D721Med (cell line): ENCODE results near the gene ZNF530.

Experiments
- DNase-seq: peaks from one replicate; pipeline ENCODE4 v3.0.0; 2011; ENCODE audit warnings: low spot score; ENCODE audit not compliant: insufficient read length
- FAIRE-seq: peaks from 2 replicates; lab custom pipeline; 2011; peaks lifted over from hg19 to GRCh38; lab: Jason Lieb, UNC
- TF ChIP-seq, protein P1 (sequence below): IDR thresholded peaks from 2 replicates; pipeline ENCODE4 v1.5.1; 2012; ENCODE audit warnings: mild to moderate bottlenecking, control low read depth; ENCODE audit not compliant: insufficient read depth; ENCODE audit errors: missing control alignments

The ZNF530 gene

DNA sequence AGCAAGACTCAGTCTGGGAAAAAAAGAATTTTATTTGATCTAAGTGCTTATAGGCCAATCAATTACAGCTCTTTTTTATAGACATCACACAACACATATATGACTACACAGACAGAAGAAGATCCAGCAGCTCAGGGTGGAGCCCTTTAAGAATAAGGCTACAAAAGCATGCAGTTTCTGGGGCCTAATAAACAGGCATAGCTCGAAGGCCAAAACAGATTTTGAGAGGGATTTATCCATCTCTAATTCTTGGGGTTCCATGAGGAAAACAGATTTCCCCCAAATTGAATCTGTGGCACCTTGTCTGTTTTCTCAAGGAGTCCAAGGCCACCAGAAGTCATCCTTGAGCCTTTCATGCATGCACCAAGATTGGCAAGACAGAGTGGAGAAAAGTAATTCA is 36.1 kb upstream of the ZNF530 start:
- TF ChIP-seq, protein P1, sequence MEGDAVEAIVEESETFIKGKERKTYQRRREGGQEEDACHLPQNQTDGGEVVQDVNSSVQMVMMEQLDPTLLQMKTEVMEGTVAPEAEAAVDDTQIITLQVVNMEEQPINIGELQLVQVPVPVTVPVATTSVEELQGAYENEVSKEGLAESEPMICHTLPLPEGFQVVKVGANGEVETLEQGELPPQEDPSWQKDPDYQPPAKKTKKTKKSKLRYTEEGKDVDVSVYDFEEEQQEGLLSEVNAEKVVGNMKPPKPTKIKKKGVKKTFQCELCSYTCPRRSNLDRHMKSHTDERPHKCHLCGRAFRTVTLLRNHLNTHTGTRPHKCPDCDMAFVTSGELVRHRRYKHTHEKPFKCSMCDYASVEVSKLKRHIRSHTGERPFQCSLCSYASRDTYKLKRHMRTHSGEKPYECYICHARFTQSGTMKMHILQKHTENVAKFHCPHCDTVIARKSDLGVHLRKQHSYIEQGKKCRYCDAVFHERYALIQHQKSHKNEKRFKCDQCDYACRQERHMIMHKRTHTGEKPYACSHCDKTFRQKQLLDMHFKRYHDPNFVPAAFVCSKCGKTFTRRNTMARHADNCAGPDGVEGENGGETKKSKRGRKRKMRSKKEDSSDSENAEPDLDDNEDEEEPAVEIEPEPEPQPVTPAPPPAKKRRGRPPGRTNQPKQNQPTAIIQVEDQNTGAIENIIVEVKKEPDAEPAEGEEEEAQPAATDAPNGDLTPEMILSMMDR = no peak
- FAIRE-seq (no peak), DNase-seq (no peak)

DNA sequence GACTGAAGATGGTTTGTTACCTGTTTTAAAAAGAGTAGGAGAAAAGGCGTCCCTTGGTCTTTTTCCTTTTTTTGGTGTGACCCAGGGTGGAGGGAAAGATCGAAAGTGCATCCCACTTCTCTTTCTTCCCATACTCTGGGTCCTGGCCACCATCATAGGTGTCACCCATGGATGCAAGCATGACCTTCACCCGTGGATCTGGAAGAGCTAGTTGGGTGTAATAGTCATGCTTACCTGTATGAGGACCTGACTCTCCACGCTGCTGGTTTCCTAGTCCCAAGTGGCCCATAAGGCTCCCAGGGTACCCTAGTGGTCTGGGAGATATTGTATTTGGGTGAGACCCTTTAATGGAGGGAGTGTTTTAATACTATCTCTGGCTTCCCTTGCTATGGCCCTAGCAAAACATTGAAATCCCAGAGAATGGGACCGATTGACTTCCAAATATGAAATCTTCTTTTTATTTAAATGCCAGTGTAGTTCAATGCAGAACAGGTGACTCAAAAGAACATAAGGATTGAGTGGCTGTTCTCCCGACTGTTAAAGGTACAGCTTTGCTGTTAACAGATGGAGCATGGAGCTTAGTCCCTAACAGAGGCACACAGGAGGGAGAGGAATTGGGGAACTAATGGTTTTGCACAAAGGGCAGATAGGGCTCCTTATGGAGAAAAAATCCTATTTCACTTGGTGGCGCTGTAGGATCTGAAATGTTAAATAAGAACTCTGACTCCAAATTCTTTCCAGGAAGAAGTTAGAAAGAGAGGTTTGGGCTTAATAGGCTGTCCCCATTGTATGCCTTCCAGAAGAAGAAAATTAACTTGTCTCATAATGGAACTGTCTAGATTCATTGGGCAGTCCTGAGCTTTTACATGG is 33.1 kb upstream of the ZNF530 start:
- no peak for FAIRE-seq
- TF ChIP-seq, protein P1 = no peak
- DNase-seq = no peak

DNA sequence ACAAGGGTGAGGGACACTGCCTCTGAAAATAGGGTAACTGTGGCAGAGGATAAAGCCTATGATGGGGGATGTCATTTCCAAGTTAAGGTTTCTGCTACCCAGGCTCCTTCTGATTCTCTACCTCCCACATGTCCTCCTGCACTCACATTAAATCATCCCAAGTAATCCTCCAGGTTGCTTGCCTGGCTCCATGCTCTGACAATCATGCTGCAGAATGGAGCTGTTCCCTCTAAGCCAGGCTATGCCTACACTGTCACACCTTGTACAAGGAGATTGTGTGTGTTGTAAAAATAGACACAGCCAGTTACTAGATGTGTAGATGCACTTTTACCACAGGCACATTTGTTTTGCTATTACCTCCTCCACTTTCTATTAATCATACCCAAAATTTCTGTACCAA is 29.0 kb upstream of the ZNF530 start:
- no peak for DNase-seq
- TF ChIP-seq, protein P1 = no peak
- no peak for FAIRE-seq

DNA sequence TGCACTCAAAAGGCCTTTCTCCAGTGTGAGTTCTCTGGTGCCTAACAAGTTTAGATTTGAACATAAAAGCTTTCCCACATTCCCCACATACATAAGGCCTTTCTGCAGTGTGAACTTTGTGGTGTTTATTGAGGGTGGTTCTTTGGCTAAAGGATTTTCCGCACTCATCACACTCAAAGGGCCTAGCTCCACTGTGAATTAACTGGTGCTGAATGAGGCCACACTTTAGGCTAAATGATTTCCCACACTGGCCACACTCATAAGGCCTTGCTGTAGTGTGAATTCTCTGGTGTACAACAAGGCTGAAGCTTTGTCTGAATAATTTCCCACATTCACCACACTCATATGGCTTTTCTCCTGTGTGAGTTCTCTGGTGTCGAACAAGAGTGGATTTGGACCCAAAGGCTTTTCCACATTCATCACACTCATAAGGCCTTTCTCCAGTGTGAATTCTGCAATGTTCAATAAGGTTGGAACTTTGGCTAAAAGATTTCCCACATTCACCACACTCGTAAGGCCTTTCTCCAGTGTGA is 27.2 kb upstream of the ZNF530 start:
- FAIRE-seq (no peak), DNase-seq (no peak)
- TF ChIP-seq, protein P1 = no peak

DNA sequence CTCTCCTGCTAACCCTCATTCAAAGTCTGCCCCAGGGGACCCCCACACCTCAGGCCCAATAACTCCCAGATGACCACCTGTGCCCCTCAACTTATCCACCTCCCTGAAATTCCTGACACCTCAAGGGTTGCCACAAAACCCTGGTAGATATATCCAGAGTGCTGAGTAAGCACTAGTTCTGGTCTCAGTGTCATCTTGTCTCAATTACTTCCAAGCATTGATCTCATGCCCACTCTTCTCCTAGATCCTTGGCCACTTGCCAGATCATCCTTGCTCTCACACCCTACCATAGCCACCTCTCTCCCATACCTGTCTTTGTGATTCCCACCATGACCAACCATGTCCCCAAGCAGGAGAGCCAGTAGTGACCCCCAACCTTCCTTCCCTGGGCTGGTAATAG is 23.0 kb upstream of the ZNF530 start:
- TF ChIP-seq, protein P1 = no peak
- no peak for FAIRE-seq
- no peak for DNase-seq

DNA sequence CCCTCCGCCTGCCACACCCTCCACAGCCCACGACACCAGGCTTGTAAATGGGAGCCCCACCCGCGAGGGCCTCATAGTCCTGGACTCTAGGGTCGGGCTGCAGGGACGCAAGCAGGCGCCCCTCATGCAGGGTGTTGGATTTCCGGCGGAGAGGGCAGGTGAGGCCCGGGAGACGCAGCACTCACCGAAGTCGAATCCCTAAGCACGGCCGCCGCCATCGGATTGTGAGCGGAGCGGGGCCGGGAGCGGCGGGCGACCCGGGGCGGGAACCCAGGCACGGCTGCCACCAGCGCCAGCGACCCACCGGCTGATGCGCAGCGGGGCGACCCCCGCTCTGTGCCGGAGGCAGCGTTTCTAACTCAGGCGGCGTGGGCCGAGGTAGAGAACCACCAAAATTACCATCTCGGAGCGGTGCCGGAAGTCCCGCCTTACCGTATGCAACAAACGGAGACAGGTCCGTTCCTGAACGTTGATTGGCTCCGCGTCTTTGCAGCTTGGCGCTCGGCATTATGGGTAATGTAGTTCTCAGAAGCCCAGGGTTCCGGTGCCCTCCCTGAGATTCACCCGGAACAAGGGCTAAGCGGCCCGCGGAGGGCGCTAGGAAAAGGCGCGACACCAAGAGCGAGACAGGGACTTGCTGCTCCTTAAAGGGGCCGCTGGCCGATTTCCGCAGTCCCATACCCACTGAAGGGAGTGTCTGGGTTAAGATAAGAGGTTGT is 21.0 kb upstream of the ZNF530 start, which contains the start of gene ZNF416:
Gene ZNF416 (minus strand): TSS at position 425 of the 719 bp plus-strand sequence. CDS start 207 bp downstream, at position 218.
- TF ChIP-seq, protein P1 = peak; percentile 46
- peak; percentile 60 for FAIRE-seq
- peak; percentile 96 for DNase-seq

DNA sequence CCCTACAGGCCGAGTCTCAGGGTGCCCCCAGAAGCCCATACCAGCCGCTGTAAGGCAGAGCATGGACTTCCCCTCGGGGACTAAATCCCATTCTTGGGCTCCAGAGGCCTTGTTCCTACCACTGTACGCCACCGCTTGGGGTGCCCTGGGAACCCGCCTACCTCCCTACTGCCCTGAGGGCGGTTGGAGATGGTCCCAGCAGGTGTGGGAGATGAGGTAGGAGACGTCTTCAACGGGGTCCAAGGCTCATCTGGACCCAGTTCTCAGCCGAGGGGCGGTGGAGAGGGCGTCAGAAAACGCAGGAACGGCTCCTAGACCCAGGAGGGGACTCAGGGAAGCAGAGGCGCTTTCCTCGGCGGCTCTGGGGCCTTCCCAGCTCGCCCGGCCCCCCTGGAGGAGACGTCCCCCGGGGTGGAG is 16.6 kb upstream of the ZNF530 start:
- TF ChIP-seq, protein P1 = no peak
- DNase-seq (no peak), FAIRE-seq (no peak)
